Activated CD8-positive, alpha-beta memory T cell treated with anti-CD3 and anti-CD28 coated beads, Interleukin-2, amount 50 U/mL, for 4 hours (primary cell): ENCODE data around the gene XXYLT1.

Source experiments
- DNase-seq: peaks from one replicate; pipeline ENCODE4 v3.0.0-alpha.2; 2020

XXYLT1 gene

DNA sequence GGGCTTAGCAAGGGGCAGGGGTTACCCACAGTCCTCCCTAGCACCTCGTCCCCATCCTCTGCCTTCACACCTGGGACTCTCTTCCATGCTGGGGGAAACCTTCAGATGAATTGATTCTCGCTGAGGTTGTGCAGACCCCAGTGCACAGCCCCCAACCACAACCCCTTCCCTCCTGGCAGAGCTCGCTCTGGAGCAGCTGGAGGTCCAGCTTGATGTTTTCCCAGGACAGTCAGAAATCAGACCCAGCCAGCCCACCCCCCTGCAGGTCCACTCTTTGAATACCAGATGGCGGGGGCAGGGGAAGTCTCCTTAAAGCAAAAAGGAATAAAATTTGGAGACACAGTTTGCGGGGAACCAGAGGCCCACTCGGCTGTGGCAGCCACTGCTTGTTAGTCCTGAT lies 234.4 kb downstream of the XXYLT1 start:
- no peak for DNase-seq

DNA sequence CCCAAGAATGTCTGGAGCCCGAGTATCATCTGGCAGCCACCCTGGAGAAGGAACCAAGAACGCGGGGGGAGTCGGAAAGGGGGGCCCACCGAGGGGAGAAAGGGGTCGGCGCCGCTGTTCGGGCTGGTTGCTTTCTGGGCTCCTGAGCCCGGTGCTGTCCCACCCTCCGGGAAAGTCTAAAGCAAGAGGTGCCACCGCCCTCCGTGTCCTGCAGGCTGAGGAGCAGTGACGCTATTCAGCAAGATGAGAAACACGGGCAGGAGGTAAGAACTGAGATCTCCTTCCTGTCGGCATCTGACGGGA lies 234.8 kb downstream of the XXYLT1 start:
- no peak for DNase-seq

- DNase-seq = no peak
Observed at GRCh38 chr3:195035345-195036202, 235.4 kb downstream of the XXYLT1 start.

- no peak for DNase-seq
Observed at GRCh38 chr3:195034541-195034940, 236.4 kb downstream of the XXYLT1 start.

GRCh38 chr3:195034101-195034500 lies 236.9 kb downstream of the XXYLT1 start:
- no peak for DNase-seq

- no peak for DNase-seq
Observed at GRCh38 chr3:195033531-195034091, 237.3 kb downstream of the XXYLT1 start.

- DNase-seq = no peak
Observed at GRCh38 chr3:195032955-195033354, 238.0 kb downstream of the XXYLT1 start.

- no peak for DNase-seq
Observed at GRCh38 chr3:195032106-195032759, 238.7 kb downstream of the XXYLT1 start.

DNA sequence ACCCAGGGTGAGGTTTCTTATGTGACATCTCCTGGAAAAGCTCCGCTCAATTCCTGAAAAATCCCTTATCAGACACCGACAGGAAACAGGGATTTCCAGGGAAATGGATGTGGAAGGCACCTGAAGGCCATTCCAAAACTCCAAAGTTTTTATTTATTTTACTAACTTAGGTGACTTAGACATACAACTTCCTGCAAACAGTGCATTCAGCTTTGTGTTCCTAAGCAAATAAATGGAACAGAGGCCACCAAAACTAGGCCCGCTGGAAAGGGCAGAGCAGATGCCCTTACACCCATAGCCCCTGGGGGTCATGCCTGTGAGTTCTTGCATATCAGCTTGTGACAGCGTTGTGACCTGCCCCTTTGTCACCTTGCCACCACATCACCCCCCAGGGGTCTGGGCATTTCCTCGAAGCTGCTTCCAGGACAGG lies 239.4 kb downstream of the XXYLT1 start:
- DNase-seq = no peak

DNA sequence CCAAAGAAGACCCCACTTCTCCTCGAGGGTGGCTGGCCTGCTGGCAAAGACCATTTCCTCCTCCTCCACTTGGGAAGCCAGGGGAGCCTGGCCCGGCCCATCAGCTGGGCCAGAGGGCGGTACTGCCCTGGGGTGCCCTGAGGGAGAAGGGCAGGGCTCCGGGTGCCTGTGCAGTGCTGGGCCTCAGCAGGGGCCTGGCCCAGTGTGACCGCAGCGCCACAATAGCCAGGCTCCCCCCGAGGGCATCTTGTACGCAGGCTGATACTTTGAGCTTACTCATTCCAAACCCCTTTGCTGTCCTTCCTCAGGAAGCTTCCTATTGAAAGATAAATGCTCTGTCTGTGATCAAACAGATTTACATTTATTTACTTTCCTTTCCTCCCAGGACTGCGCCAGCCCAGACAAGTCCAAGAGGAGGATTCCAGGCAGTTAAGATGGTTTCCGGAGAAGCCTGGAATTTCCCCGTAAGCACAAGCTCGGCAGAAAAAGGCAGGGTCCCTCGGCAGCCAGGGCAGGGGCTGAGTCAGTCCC lies 240.1 kb downstream of the XXYLT1 start:
- DNase-seq = no peak

- no peak for DNase-seq
Observed at GRCh38 chr3:195028877-195029606, 241.9 kb downstream of the XXYLT1 start.

GRCh38 chr3:195025884-195026200 lies 245.1 kb downstream of the XXYLT1 start:
- DNase-seq = no peak

DNA sequence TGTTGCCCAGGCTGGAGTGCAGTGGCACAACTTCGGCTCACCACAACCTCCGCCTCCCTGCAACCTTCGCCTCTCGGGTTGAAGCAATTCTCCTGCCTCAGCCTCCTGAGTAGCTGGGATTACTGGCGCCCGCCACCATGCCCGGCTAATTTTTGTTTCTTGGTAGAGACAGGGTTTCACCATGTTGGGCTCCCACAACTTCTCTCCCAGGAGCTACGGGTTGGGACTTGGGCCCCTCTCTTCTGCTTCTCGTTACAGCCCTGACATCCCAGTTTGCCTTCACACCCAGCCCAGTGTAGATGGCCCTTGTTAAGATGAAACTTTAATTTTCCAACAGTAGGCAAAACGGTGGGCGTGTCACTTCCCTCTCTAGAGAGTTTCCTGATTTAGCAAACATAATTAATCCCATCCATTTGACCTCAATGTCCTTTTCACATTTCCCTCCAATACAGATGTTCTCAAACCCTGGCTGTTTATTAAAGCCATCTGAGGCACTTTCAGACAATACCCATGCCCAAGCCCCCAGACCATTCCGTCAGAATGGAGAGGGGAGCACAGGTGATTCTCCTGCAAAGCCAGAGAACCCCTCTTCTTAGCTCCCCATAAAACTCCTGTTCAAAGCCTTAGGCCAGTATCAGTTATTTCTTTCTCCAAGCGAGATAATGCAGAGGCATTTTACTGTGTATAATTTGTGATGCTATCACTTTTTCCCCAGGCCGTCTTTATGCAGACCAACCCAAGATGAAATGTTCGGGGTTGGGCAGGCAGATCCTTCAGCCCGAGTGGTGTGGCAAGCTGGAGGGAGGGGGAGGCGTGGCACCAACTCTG lies 245.7 kb downstream of the XXYLT1 start:
- no peak for DNase-seq

DNA sequence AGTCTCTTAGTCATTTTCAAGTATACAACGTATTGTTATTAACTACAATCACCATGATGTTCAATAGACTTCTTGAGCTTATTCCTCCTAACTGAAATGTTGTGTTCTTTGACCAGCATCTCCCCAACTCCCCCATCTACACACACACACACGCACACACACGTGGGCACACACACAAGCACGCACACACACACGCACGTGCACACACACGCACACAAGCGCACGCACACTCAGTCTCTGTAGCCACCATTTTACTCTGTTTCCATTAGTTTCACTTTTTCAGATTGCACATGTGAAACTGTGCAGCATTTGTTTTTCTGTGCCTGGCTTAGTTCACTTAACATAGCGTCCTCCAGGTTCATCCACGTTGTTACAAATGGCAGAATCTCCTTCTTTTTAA lies 247.0 kb downstream of the XXYLT1 start:
- DNase-seq = no peak

DNA sequence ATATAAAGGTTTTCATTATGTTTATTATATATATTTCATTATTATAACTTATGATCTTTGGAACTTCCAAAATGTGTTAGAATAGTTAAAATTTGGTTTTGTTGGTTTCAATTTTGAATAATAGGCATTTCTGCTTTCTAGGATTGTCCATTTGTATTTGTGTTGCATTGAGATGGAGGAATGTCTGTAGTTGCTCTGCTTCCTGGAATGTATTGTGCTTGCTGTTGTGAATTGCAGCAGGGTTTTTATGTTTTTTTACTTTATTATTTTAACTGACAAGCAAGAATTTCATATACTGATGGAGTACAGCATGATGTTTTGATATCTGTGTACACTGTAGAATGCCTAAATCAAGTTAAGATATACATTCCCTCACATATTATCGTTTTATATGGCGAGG lies 247.4 kb downstream of the XXYLT1 start:
- no peak for DNase-seq

DNA sequence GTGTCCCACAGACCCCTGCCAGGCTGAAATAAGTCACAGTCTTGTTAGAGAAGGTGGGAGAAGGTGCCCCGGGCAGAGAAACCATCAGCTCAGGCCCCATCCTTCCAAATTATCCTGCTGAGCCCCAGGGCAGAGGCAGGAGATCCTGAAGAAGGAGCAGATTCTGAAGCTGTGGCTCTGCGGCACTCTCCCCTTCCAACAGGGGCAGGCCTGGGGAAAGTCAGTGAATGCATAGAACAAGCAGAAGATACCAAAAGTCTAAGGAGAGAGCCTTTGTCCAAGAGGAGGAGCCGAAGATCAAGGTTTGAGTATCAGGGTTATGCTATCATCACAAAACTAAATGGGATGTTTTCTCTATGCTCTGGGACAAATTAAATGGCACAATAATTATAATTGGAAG lies 249.3 kb downstream of the XXYLT1 start:
- no peak for DNase-seq

DNA sequence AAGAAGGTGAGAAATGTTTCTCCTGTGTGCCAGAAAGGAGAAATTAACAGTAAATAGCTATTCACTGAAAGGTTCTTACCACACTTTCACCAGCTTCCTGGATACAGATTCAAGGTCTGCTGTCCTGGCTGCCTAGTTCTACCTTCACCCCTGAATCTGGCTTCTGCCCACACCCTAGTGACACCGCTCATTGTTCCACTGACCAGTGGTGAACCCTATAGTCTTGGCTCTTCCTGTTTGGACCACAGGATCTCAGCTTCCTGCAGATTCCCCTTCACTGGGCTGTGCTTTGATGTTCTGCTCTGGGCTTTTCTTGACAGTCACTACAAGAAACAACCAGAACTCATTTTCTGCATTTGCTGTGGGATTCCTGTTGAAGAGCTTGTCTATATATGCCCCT lies 250.0 kb downstream of the XXYLT1 start:
- no peak for DNase-seq

DNA sequence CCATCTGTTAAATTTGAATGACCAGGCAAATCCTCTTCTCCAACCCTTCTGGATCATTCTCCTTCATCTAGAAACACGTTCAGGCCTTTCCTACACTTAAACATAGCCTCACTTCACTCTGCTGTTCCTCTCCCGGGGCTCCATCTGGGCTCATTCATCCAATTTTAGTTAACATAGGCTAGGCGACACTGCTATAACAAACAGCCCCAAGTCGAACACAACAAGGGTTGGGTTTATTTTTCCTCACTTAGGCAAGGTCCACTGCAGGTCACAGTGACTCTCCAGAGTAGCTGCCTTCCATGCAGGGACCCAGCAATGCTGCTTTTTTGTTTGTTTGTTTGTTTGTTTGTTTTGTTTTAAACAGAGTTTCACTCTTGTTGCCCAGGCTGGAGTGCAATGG lies 250.8 kb downstream of the XXYLT1 start:
- no peak for DNase-seq

- no peak for DNase-seq
Observed at GRCh38 chr3:195019335-195019734, 251.6 kb downstream of the XXYLT1 start.
